DMS153 treated with DMSO at 0.1 percent for 48 hours (cell line): ENCODE measurements around the gene THAP6.
"Not testable (repeated sequence)": the region's sequence is repeated elsewhere in the genome, so short reads cannot be mapped to it uniquely, and the experiment has no call there.

Experiments
- DNase-seq: peaks from one replicate; lab custom pipeline; 2025; ENCODE audit not compliant: unreplicated experiment; lab: John Stamatoyannopoulos, UW

The THAP6 gene

GRCh38 chr4:75514131-75514948, at the start of gene THAP6, which contains the start of gene RCHY1:
THAP6 (plus strand) TSS chr4:75514473; CDS start chr4:75515453, 980 bp downstream.
RCHY1 (minus strand) TSS chr4:75514403; CDS start chr4:75514286, 117 bp downstream.
- peak; percentile 95 for DNase-seq

- DNase-seq: no peak
Observed at GRCh38 chr4:75469896-75470295, 44.4 kb upstream of the THAP6 start.

GRCh38 chr4:75470738-75471137, 43.5 kb upstream of the THAP6 start:
- DNase-seq: no peak

GRCh38 chr4:75477201-75477600, 37.1 kb upstream of the THAP6 start:
- DNase-seq: no peak

- no peak for DNase-seq
Observed at GRCh38 chr4:75484190-75484589, 30.1 kb upstream of the THAP6 start.

- no peak for DNase-seq
Observed at GRCh38 chr4:75490155-75490554, 24.1 kb upstream of the THAP6 start.

- DNase-seq: no peak
Observed at GRCh38 chr4:75494563-75494962, 19.7 kb upstream of the THAP6 start.

- DNase-seq: no peak
Observed at GRCh38 chr4:75495476-75495875, 18.8 kb upstream of the THAP6 start.

- DNase-seq: no peak
Observed at GRCh38 chr4:75496406-75496805, 17.9 kb upstream of the THAP6 start.

GRCh38 chr4:75497133-75497532, 17.1 kb upstream of the THAP6 start:
- no peak for DNase-seq

GRCh38 chr4:75498041-75498440, 16.2 kb upstream of the THAP6 start:
- DNase-seq: no peak

GRCh38 chr4:75499900-75500299, 14.4 kb upstream of the THAP6 start:
- DNase-seq: no peak

- DNase-seq: no peak
Observed at GRCh38 chr4:75502671-75503070, 11.6 kb upstream of the THAP6 start.

GRCh38 chr4:75505630-75506029, 8.6 kb upstream of the THAP6 start:
- DNase-seq: no peak

- DNase-seq: not testable (repeated sequence)
Observed at GRCh38 chr4:75509592-75509991, 4.7 kb upstream of the THAP6 start.

- no peak for DNase-seq
Observed at GRCh38 chr4:75511841-75512240, 2.4 kb upstream of the THAP6 start.

- no peak for DNase-seq
Observed at GRCh38 chr4:75512386-75513211, 1.7 kb upstream of the THAP6 start.

GRCh38 chr4:75513526-75514130, 645 bp upstream of the THAP6 start:
- peak; percentile 40 for DNase-seq

GRCh38 chr4:75514949-75515612, 808 bp downstream of the THAP6 start:
- DNase-seq: no peak

GRCh38 chr4:75516144-75516543, 1.9 kb downstream of the THAP6 start:
- no peak for DNase-seq

GRCh38 chr4:75519452-75519851, 5.2 kb downstream of the THAP6 start:
- DNase-seq: not testable (repeated sequence)
